NT2/D1 (cell line): ENCODE data around the gene SBSN.

ENCODE experiments used
- SUZ12 ChIP-seq: IDR thresholded peaks from 2 replicates; pipeline ENCODE4 v1.6.1; 2011; ENCODE audit not compliant: insufficient read length, insufficient read depth; ENCODE audit errors: extremely low read depth
- YY1 ChIP-seq: IDR thresholded peaks from 2 replicates; pipeline ENCODE4 v1.6.1; 2011; ENCODE audit not compliant: insufficient read length, insufficient read depth
- ZNF274 ChIP-seq: IDR thresholded peaks from 2 replicates; pipeline ENCODE4 v1.6.1; 2011; ENCODE audit warnings: mild to moderate bottlenecking, low read depth, low read length

- TF ChIP-seq ZNF274: no peak
- no peak for TF ChIP-seq YY1
- TF ChIP-seq SUZ12: no peak
Measured at GRCh38 chr19:35497406-35497805, 30.7 kb downstream of the SBSN start.
